Left ventricle myocardium inferior (tissue), 1 donor: ENCODE results near the gene NGF. TPM values are rescaled to one million over a fixed set of nuclear protein-coding genes. Genes with fewer than 3 reads are reported as not detected.

Source experiments
- DNase-seq: peaks from one replicate; pipeline ENCODE4 v3.0.0-alpha.2; 2020
- H3K27ac ChIP-seq: fragments of 200-600 bp; replicated peaks from 2 replicates; pipeline ENCODE4 v1.8.0; 2021
- H3K27me3 ChIP-seq: fragments of 200-600 bp; 2 replicates; pipeline ENCODE4 v1.8.0; 2021; ENCODE audit warnings: low read depth
- H3K36me3 ChIP-seq: fragments of 200-600 bp; 2 replicates; pipeline ENCODE4 v1.8.0; 2021
- H3K4me1 ChIP-seq: fragments of 200-600 bp; 2 replicates; pipeline ENCODE4 v1.8.0; 2021
- H3K4me3 ChIP-seq: fragments of 200-600 bp; 2 replicates; pipeline ENCODE4 v1.8.0; 2021; ENCODE audit warnings: mild to moderate bottlenecking, moderate library complexity
- H3K9me3 ChIP-seq: fragments of 200-600 bp; replicated peaks from 2 replicates; pipeline ENCODE4 v1.8.0; 2021
- CTCF ChIP-seq: fragments of 200-600 bp; IDR thresholded peaks from 2 replicates; pipeline ENCODE4 v1.8.0; 2021; ENCODE audit warnings: antibody characterized with exemption, mild to moderate bottlenecking, borderline replicate concordance
- intact Hi-C: fragments of 100-400 bp; cut with micrococcal nuclease; formaldehyde crosslinking; loops from one replicate; pipeline ENCODE4 v1.11.0; 2022
- total RNA-seq: library from RNA; stranded (reverse); fragmentation: NEBNext Ultra II Directional; extraction: Animal tissue kit (Norgen Biotek cat#: 25700); gene quantifications from one replicate; pipeline ENCODE4 v1.2.1, GENCODE V29; 2021
- donor health status: DM: no; HTN: yes; CAD: no; lungs with severe emphysema.

The NGF gene
- total RNA-seq, 1 donor from 2014 or later: 5.3 TPM

- Histone ChIP-seq H3K4me3 (no peak overlapping the region), H3K27ac (peak overlapping the region; percentile 32), H3K36me3 (no peaks in the 10 kb centered on the region), H3K4me1 (peaks cover 60% of the 10 kb centered on the region), H3K9me3 (no peaks in the 10 kb centered on the region), H3K27me3 (no peaks in the 10 kb centered on the region)
- TF ChIP-seq CTCF: no peak
- intact Hi-C loops: no loop called here
- no peak for DNase-seq
Observed at GRCh38 chr1:115326419-115326818, 11.6 kb downstream of the NGF start.

GRCh38 chr1:115325874-115326273 is 12.2 kb downstream of the NGF start:
- Histone ChIP-seq H3K27me3 (no peaks in the 10 kb centered on the region), H3K36me3 (no peaks in the 10 kb centered on the region), H3K4me3 (no peak overlapping the region), H3K9me3 (no peaks in the 10 kb centered on the region), H3K4me1 (peaks cover 55% of the 10 kb centered on the region), H3K27ac (peak overlapping the region; percentile 32)
- intact Hi-C loops: no loop called here
- no peak for TF ChIP-seq CTCF
- DNase-seq: no peak

- Histone ChIP-seq H3K27ac (peak overlapping the region; percentile 32), H3K36me3 (no peaks in the 10 kb centered on the region), H3K4me1 (peaks cover 47% of the 10 kb centered on the region), H3K27me3 (no peaks in the 10 kb centered on the region), H3K9me3 (no peaks in the 10 kb centered on the region), H3K4me3 (no peak overlapping the region)
- intact Hi-C loops: no loop called here
- no peak for TF ChIP-seq CTCF
- DNase-seq: no peak
Observed at GRCh38 chr1:115324649-115325420, 13.2 kb downstream of the NGF start.

GRCh38 chr1:115323366-115324004 is 14.6 kb downstream of the NGF start:
- intact Hi-C loops: no loop called here
- DNase-seq: no peak

GRCh38 chr1:115322631-115323030 is 15.4 kb downstream of the NGF start:
- H3K36me3 ChIP-seq: no peaks in the 10 kb centered on the region
- H3K9me3 ChIP-seq: no peaks in the 10 kb centered on the region
- peaks cover 52% of the 10 kb centered on the region for H3K4me1 ChIP-seq
- no peak overlapping the region for H3K4me3 ChIP-seq
- intact Hi-C loops: no loop called here
- H3K27ac ChIP-seq: peak overlapping the region; percentile 32
- TF ChIP-seq CTCF: no peak
- no peak for DNase-seq
- H3K27me3 ChIP-seq: no peaks in the 10 kb centered on the region

More at GRCh38 chr1:115323366-115324004, 14.6 kb downstream of the NGF start:
- Histone ChIP-seq H3K9me3 (no peaks in the 10 kb centered on the region), H3K4me3 (no peak overlapping the region), H3K27ac (peak overlapping the region; percentile 32), H3K4me1 (peaks cover 48% of the 10 kb centered on the region), H3K36me3 (no peaks in the 10 kb centered on the region), H3K27me3 (no peaks in the 10 kb centered on the region)
- TF ChIP-seq CTCF: no peak
